Measurements from ENCODE around the gene MAP1A.

Gene MAP1A

GRCh38 chr15:43523646-43524045, 6.2 kb downstream of the MAP1A start:
- no peak for DNase-seq (ENCODE audit: low read depth, low spot score)
- no peak for TF ChIP-seq CTCF (IDR thresholded peaks at IDR 0.05; ENCODE audit: low read depth, low read length)
- in situ Hi-C loops (cut with HindIII; ENCODE audit: low sequenced_read_pairs) = no loop called here
- H3K4me3 ChIP-seq (ENCODE audit: low read depth, low read length) = no peak overlapping the region

GRCh38 chr15:43524254-43524845, 6.9 kb downstream of the MAP1A start:
- DNase-seq (ENCODE audit: low read depth, low spot score) = no peak
- no peak for TF ChIP-seq CTCF (IDR thresholded peaks at IDR 0.05; ENCODE audit: low read depth, low read length)
- in situ Hi-C loops (cut with HindIII; ENCODE audit: low sequenced_read_pairs) = no loop called here
- no peak overlapping the region for H3K4me3 ChIP-seq (ENCODE audit: low read depth, low read length)

- in situ Hi-C loops (cut with HindIII; ENCODE audit: low sequenced_read_pairs) = no loop called here
- H3K4me3 ChIP-seq (ENCODE audit: low read depth, low read length) = no peak overlapping the region
- no peak for DNase-seq (ENCODE audit: low read depth, low spot score)
- no peak for TF ChIP-seq CTCF (IDR thresholded peaks at IDR 0.05; ENCODE audit: low read depth, low read length)
Observed at GRCh38 chr15:43525131-43525530, 7.7 kb downstream of the MAP1A start.

- no peak for DNase-seq (ENCODE audit: low read depth, low spot score)
- in situ Hi-C loops (cut with HindIII; ENCODE audit: low sequenced_read_pairs) = no loop called here
- no peak overlapping the region for H3K4me3 ChIP-seq (ENCODE audit: low read depth, low read length)
- TF ChIP-seq CTCF (IDR thresholded peaks at IDR 0.05; ENCODE audit: low read depth, low read length) = no peak
Observed at GRCh38 chr15:43526261-43526930, 9.0 kb downstream of the MAP1A start.

- DNase-seq (ENCODE audit: low read depth, low spot score) = no peak
- TF ChIP-seq CTCF (IDR thresholded peaks at IDR 0.05; ENCODE audit: low read depth, low read length) = no peak
- H3K4me3 ChIP-seq (ENCODE audit: low read depth, low read length) = no peak overlapping the region
- in situ Hi-C loops (cut with HindIII; ENCODE audit: low sequenced_read_pairs) = no loop called here
Observed at GRCh38 chr15:43527016-43527801, 9.8 kb downstream of the MAP1A start.

- no peak for TF ChIP-seq CTCF (IDR thresholded peaks at IDR 0.05; ENCODE audit: low read depth, low read length)
- no peak overlapping the region for H3K4me3 ChIP-seq (ENCODE audit: low read depth, low read length)
- DNase-seq (ENCODE audit: low read depth, low spot score) = no peak
- in situ Hi-C loops (cut with HindIII; ENCODE audit: low sequenced_read_pairs) = no loop called here
Observed at GRCh38 chr15:43527802-43528541, 10.6 kb downstream of the MAP1A start.
